ENCODE results near the gene PRELID1.

DNA sequence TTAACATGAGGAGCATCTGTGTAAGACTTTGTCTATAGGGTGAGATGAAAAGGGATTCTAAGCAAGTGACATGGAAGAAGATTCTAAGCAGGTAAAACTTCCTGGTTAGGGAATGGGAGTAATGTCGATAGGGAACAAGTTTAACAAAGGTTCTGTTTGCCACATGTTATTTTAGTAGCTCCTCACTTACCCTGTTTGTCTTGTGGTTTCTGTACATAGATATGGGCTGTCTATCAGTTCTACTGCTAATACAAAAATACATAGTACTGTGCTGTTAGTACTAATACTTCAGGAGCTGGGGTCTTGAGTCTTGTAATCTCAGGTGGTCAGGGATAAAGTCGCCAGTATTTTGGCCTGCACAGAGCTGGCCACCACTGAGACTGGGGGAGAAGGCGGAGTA is 32.9 kb upstream of the PRELID1 start:
- TF ChIP-seq CTCF (IDR thresholded peaks at IDR 0.05), result no peak
- no peak for TF ChIP-seq SIN3A (IDR thresholded peaks at IDR 0.05; ENCODE audit: borderline replicate concordance, insufficient read depth, low read depth, low read length)

Measured in Panc1 (cell line).